IMR-90 (cell line): ENCODE data around the gene SRD5A1. TPM values are rescaled to one million over a fixed set of nuclear protein-coding genes. Genes with fewer than 3 reads are reported as not detected.

ENCODE experiments used
- ATAC-seq: fragments of 200-7000 bp; cut with Tn5 transposase; 2 replicates; pipeline ENCODE4 v1.9.1; 2020; ENCODE audit warnings: low read depth, mild to moderate bottlenecking, moderate library complexity
- BruUV-seq: library from RNA; stranded (reverse); fragments of 400-500 nt; replicated peaks from 2 replicates; lab custom pipeline; 2021; lab: Mats Ljungman, UMichigan
- CTCF ChIA-PET: fragments of 300-600 bp; formaldehyde crosslinking; extraction: SDS; loops from one replicate; lab custom pipeline; 2021; ENCODE audit warnings: antibody characterized with exemption; lab: Yijun Ruan, JAX
- POLR2A ChIA-PET: fragments of 300-600 bp; sonication (Branson Sonifier 250); formaldehyde crosslinking; loops from one replicate; lab custom pipeline; 2022; ENCODE audit warnings: antibody characterized with exemption; ENCODE audit not compliant: unreplicated experiment; lab: Charles Lee
- DNase-seq: peaks from one replicate; pipeline ENCODE4 v3.0.0; 2013
- H2AFZ ChIP-seq: replicated peaks from 2 replicates; pipeline ENCODE3; 2013; ENCODE audit warnings: low read length, mild to moderate bottlenecking; ENCODE audit not compliant: poor library complexity
- H2AK5ac ChIP-seq: 2 replicates; pipeline ENCODE4 v1.6.1; 2013; ENCODE audit warnings: low read depth, low read length, inconsistent platforms
- H2AK9ac ChIP-seq: replicated peaks from 2 replicates; pipeline ENCODE3; 2013; ENCODE audit warnings: mild to moderate bottlenecking, low read depth, low read length, moderate library complexity; ENCODE audit not compliant: poor library complexity
- H2BK120ac ChIP-seq: 2 replicates; pipeline ENCODE4 v1.6.1; 2013; ENCODE audit warnings: low read depth, low read length, inconsistent platforms
- H2BK15ac ChIP-seq: 3 replicates; pipeline ENCODE4 v1.6.1; 2013; ENCODE audit warnings: low read depth, low read length, inconsistent platforms
- H2BK20ac ChIP-seq: 2 replicates; pipeline ENCODE4 v1.6.1; 2013; ENCODE audit warnings: low read depth, mild to moderate bottlenecking, inconsistent platforms, low read length, moderate library complexity
- H2BK5ac ChIP-seq: 2 replicates; pipeline ENCODE4 v1.6.1; 2013; ENCODE audit warnings: mild to moderate bottlenecking, low read depth, low read length, inconsistent platforms; ENCODE audit not compliant: poor library complexity, severe bottlenecking
- H3K14ac ChIP-seq: replicated peaks from 2 replicates; pipeline ENCODE4 v1.6.1; 2013; ENCODE audit warnings: low read depth, low read length, inconsistent platforms
- H3K18ac ChIP-seq: 2 replicates; pipeline ENCODE4 v1.6.1; 2013; ENCODE audit warnings: low read depth, low read length, control low read depth
- H3K23ac ChIP-seq: 2 replicates; pipeline ENCODE4 v1.6.1; 2013; ENCODE audit warnings: low read depth, low read length, inconsistent platforms
- H3K27ac ChIP-seq: 2 replicates; pipeline ENCODE4 v1.5.1; 2013; ENCODE audit warnings: mild to moderate bottlenecking, control low read depth, low read length; ENCODE audit not compliant: insufficient read depth
- H3K27me3 ChIP-seq: 2 replicates; pipeline ENCODE4 v1.6.1; 2013; ENCODE audit warnings: low read length; ENCODE audit not compliant: control insufficient read depth, insufficient read depth
- H3K36me3 ChIP-seq: 2 replicates; pipeline ENCODE4 v1.6.1; 2013; ENCODE audit warnings: low read length, mixed read lengths; ENCODE audit not compliant: control insufficient read depth, insufficient read depth
- H3K4ac ChIP-seq: 2 replicates; pipeline ENCODE4 v1.6.1; 2013; ENCODE audit warnings: low read depth, low read length, inconsistent platforms
- H3K4me1 ChIP-seq: 2 replicates; pipeline ENCODE4 v1.6.1; 2013; ENCODE audit warnings: low read length, mixed read lengths; ENCODE audit not compliant: control insufficient read depth, insufficient read depth
- H3K4me2 ChIP-seq: 2 replicates; pipeline ENCODE4 v1.6.1; 2013; ENCODE audit warnings: low read depth, mild to moderate bottlenecking, control low read depth, low read length, moderate library complexity
- H3K4me3 ChIP-seq: 2 replicates; pipeline ENCODE4 v1.5.1; 2013; ENCODE audit warnings: low read depth, mild to moderate bottlenecking, control low read depth, low read length, moderate library complexity; ENCODE audit not compliant: insufficient read depth
- H3K56ac ChIP-seq: 2 replicates; pipeline ENCODE4 v1.6.1; 2013; ENCODE audit warnings: low read length, inconsistent platforms; ENCODE audit not compliant: insufficient read depth; ENCODE audit errors: extremely low read depth
- H3K79me1 ChIP-seq, 2 experiments: 2 replicates each; pipeline ENCODE4 v1.6.1; 2013; ENCODE audit warnings: low read length in 2 of 2, inconsistent platforms in 1 of 2, low read depth in 1 of 2
- H3K9ac ChIP-seq: 2 replicates; pipeline ENCODE4 v1.6.1; 2013; ENCODE audit warnings: low read depth, low read length, control low read depth
- H3K9me1 ChIP-seq: 2 replicates; pipeline ENCODE4 v1.6.1; 2013; ENCODE audit warnings: low read length, inconsistent platforms; ENCODE audit not compliant: insufficient read depth
- H3K9me3 ChIP-seq: 2 replicates; pipeline ENCODE4 v1.6.1; 2013; ENCODE audit warnings: low read length; ENCODE audit not compliant: control insufficient read depth, insufficient read depth
- H4K20me1 ChIP-seq: 2 replicates; pipeline ENCODE4 v1.6.1; 2013; ENCODE audit warnings: low read length, inconsistent platforms; ENCODE audit not compliant: insufficient read depth
- H4K5ac ChIP-seq: 2 replicates; pipeline ENCODE4 v1.6.1; 2013; ENCODE audit warnings: mild to moderate bottlenecking, low read depth, low read length, control low read depth
- H4K8ac ChIP-seq, 2 experiments: 2 replicates each; pipeline ENCODE4 v1.6.1; 2013; ENCODE audit warnings: low read depth in 2 of 2, low read length in 2 of 2, control low read depth in 1 of 2, inconsistent platforms in 1 of 2
- H4K91ac ChIP-seq: 2 replicates; pipeline ENCODE4 v1.6.1; 2013; ENCODE audit warnings: low read depth, low read length, inconsistent platforms; ENCODE audit not compliant: insufficient read depth
- BHLHE40 ChIP-seq: fragments of 150-350 bp; IDR thresholded peaks from 2 replicates; pipeline ENCODE4 v1.6.1; 2016; ENCODE audit warnings: mild to moderate bottlenecking, low read depth, low read length
- CEBPB ChIP-seq: IDR thresholded peaks from 2 replicates; pipeline ENCODE4 v1.6.1; 2012; ENCODE audit warnings: low read depth, low read length, improper control_type of control experiment
- CHD1 ChIP-seq: IDR thresholded peaks from 2 replicates; pipeline ENCODE4 v1.6.1; 2012; ENCODE audit warnings: low read depth, low read length, improper control_type of control experiment
- ELK1 ChIP-seq: fragments of 150-350 bp; IDR thresholded peaks from 2 replicates; pipeline ENCODE4 v1.6.1; 2016; ENCODE audit warnings: low read depth, mild to moderate bottlenecking, low read length, moderate library complexity, borderline replicate concordance
- FOS ChIP-seq: fragments of 150-350 bp; IDR thresholded peaks from 2 replicates; pipeline ENCODE4 v1.6.1; 2016; ENCODE audit warnings: low read depth, low read length
- MAFK ChIP-seq: IDR thresholded peaks from 2 replicates; pipeline ENCODE4 v1.6.1; 2012; ENCODE audit warnings: low read depth, low read length, improper control_type of control experiment
- MAZ ChIP-seq: IDR thresholded peaks from 2 replicates; pipeline ENCODE4 v1.6.1; 2012; ENCODE audit warnings: low read depth, mild to moderate bottlenecking, low read length, improper control_type of control experiment, moderate library complexity, borderline replicate concordance
- NFE2L2 ChIP-seq: fragments of 150-350 bp; IDR thresholded peaks from 2 replicates; pipeline ENCODE4 v1.6.1; 2016; ENCODE audit warnings: low read depth, mild to moderate bottlenecking, low read length
- RAD21 ChIP-seq: IDR thresholded peaks from 2 replicates; pipeline ENCODE4 v1.6.1; 2012; ENCODE audit warnings: low read length, improper control_type of control experiment
- RCOR1 ChIP-seq: IDR thresholded peaks from 2 replicates; pipeline ENCODE4 v1.6.1; 2012; ENCODE audit warnings: mild to moderate bottlenecking, low read length, improper control_type of control experiment; ENCODE audit not compliant: insufficient replicate concordance
- RFX5 ChIP-seq: IDR thresholded peaks from 2 replicates; pipeline ENCODE4 v1.8.0; 2012; ENCODE audit warnings: low read depth, mild to moderate bottlenecking, low read length, moderate library complexity
- USF2 ChIP-seq: fragments of 150-350 bp; IDR thresholded peaks from 2 replicates; pipeline ENCODE4 v1.6.1; 2017; ENCODE audit warnings: mild to moderate bottlenecking, antibody characterized with exemption, low read length, low read depth
- WGBS, 2 experiments: methylation state at CpG; one replicate each; pipeline versions ENCODE4 v1.1.5 to v1.1.7; 2013; ENCODE audit warnings: missing lambda C conversion rate in 2 of 2; ENCODE audit not compliant: insufficient read length in 1 of 2; ENCODE audit errors: extremely low coverage in 2 of 2; 5-methylcytosine and 5-hydroxymethylcytosine counted together
- dilution Hi-C: fragments of 300-500 bp; cut with HindIII; formaldehyde crosslinking; loops from one replicate; pipeline ENCODE4 v1.14.3; 2018; ENCODE audit warnings: low sequenced_read_pairs; ENCODE audit not compliant: unreplicated experiment
- in situ Hi-C: fragments of 300-500 bp; cut with MboI; formaldehyde crosslinking; loops from 3 replicates; pipeline ENCODE4 v1.14.3; 2019; ENCODE audit warnings: low sequenced_read_pairs, inconsistent platforms, mixed read lengths
- intact Hi-C: fragments of 100-400 bp; cut with micrococcal nuclease; formaldehyde crosslinking; loops from 2 replicates; pipeline ENCODE4 v1.10.0; 2022
- polyA plus RNA-seq, 3 experiments: library from polyadenylated mRNA; depleted of rRNA; stranded (reverse); fragments of >200 nt; gene quantifications; 2 replicates each; pipeline ENCODE4 v1.2.3, GENCODE V29; 2012; ENCODE audit warnings: low replicate concordance in 1 of 3
- total RNA-seq: library from RNA; depleted of rRNA; stranded (reverse); fragments of >200 nt; gene quantifications from 2 replicates; pipeline ENCODE4 v1.2.3, GENCODE V29; 2012

Gene SRD5A1
- total and polyA plus RNA-seq, 2 of the 4 experiments (the other 2 are of a cell fraction) = 6.3 to 18.2 TPM

- no peak overlapping the region for H3K4me2 ChIP-seq
- no peak overlapping the region for H3K4me3 ChIP-seq
- peaks cover 7% of the 10 kb centered on the region for H3K36me3 ChIP-seq
- no peak overlapping the region for H3K9ac ChIP-seq
- H3K9me1 ChIP-seq = no peaks in the 10 kb centered on the region; the same call in 1 of the 2 replicates
- no peaks in the 10 kb centered on the region for H3K27me3 ChIP-seq
- no peak overlapping the region for H2AK9ac ChIP-seq
- no peak overlapping the region for H4K8ac ChIP-seq
- dilution Hi-C loops (no loop called here), in situ Hi-C loops (no loop called here), intact Hi-C loops (no loop called here)
- H4K20me1 ChIP-seq = peaks cover 1% of the 10 kb centered on the region
- TF ChIP-seq NFE2L2 = no peak
- TF ChIP-seq ELK1 = no peak
- TF ChIP-seq RAD21 = no peak
- TF ChIP-seq CEBPB = no peak
- TF ChIP-seq FOS = no peak
- TF ChIP-seq CHD1 = no peak
- TF ChIP-seq MAFK = no peak
- TF ChIP-seq RFX5 = no peak
- no peak for TF ChIP-seq USF2
- no peak for TF ChIP-seq RCOR1
- no peak for TF ChIP-seq BHLHE40
- no peak for TF ChIP-seq MAZ
- H2AK5ac ChIP-seq = no peak overlapping the region
- H3K4ac ChIP-seq = no peak overlapping the region
- no peak overlapping the region for H2BK120ac ChIP-seq
- H3K56ac ChIP-seq = no peak overlapping the region
- no peak overlapping the region for H2BK20ac ChIP-seq
- no peak overlapping the region for H3K23ac ChIP-seq
- POLR2A ChIA-PET = no interaction called here
- no peak overlapping the region for H3K27ac ChIP-seq
- H4K91ac ChIP-seq = no peak overlapping the region
- H3K14ac ChIP-seq = no peak overlapping the region
- DNase-seq (no peak), ATAC-seq (no peak)
- no peak overlapping the region for H4K5ac ChIP-seq
- CTCF ChIA-PET = no interaction called here
- no peak overlapping the region for H2BK5ac ChIP-seq
- peaks cover 14 to 29% of the 10 kb centered on the region in 2 experiments for H3K79me1 ChIP-seq
- peaks cover 5% of the 10 kb centered on the region; the same call in 1 of the 2 replicates for H3K4me1 ChIP-seq
- no TSS peak for BruUV-seq
- no CpG with 5 or more reads among the region's 9 CpGs for whole genome bisulfite sequencing, 2 experiments
- no peak overlapping the region for H3K18ac ChIP-seq
- H2AFZ ChIP-seq = no peak overlapping the region
- H2BK15ac ChIP-seq = no peak overlapping the region
- no peaks in the 10 kb centered on the region for H3K9me3 ChIP-seq
Measured at GRCh38 chr5:6649681-6650080, 16.4 kb downstream of the SRD5A1 start.
